ENCODE measurements around the gene IKBKE.

DNA sequence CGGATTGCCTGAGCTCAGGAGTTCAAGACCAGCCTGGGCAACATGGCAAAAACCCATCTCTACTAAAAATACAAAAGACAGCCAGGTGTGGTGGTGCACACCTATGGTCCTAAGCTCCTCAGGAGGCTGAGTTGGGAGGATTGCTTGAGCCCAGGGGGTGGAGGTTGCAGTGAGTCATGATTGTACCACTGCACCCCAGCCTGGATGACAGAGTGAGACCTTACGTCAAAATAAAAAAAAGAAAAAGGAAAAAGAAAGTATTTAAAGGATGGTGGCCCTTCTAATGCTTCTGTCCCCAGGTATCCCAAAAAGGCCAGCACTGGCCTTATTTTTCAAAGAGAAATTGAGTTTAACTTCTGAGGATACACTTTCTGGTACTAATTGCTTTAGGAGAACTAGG lies 1.7 kb downstream of the IKBKE start:
- TF ChIP-seq, protein P1, sequence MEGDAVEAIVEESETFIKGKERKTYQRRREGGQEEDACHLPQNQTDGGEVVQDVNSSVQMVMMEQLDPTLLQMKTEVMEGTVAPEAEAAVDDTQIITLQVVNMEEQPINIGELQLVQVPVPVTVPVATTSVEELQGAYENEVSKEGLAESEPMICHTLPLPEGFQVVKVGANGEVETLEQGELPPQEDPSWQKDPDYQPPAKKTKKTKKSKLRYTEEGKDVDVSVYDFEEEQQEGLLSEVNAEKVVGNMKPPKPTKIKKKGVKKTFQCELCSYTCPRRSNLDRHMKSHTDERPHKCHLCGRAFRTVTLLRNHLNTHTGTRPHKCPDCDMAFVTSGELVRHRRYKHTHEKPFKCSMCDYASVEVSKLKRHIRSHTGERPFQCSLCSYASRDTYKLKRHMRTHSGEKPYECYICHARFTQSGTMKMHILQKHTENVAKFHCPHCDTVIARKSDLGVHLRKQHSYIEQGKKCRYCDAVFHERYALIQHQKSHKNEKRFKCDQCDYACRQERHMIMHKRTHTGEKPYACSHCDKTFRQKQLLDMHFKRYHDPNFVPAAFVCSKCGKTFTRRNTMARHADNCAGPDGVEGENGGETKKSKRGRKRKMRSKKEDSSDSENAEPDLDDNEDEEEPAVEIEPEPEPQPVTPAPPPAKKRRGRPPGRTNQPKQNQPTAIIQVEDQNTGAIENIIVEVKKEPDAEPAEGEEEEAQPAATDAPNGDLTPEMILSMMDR (conservative IDR thresholded peaks at IDR 0.05) = no peak
- no peak for TF ChIP-seq ZFX (IDR thresholded peaks at IDR 0.05)
